Keratinocyte (primary cell): ENCODE results near the gene NUDC. TPM values are rescaled to one million over a fixed set of nuclear protein-coding genes. Genes with fewer than 3 reads are reported as not detected.

Experiments used
- DNase-seq: peaks from one replicate; pipeline ENCODE4 v3.0.0-alpha.2; 2011; ENCODE audit warnings: low read depth, missing footprints, low spot score
- FAIRE-seq: peaks from 2 replicates; lab custom pipeline; 2011; peaks lifted over from hg19 to GRCh38; lab: Jason Lieb, UNC
- H2AFZ ChIP-seq: 2 replicates; pipeline ENCODE4 v1.6.0; 2012; ENCODE audit warnings: low read length, control low read depth, inconsistent platforms; ENCODE audit not compliant: control insufficient read depth
- H3K27ac ChIP-seq: 2 replicates; pipeline ENCODE4 v1.5.1; 2011; ENCODE audit warnings: low read length; ENCODE audit not compliant: control insufficient read depth, insufficient read depth
- H3K27me3 ChIP-seq: 3 replicates; pipeline ENCODE4 v1.6.0; 2011; ENCODE audit warnings: low read length; ENCODE audit not compliant: control insufficient read depth, insufficient read depth; ENCODE audit errors: extremely low read depth
- H3K36me3 ChIP-seq, 2 experiments: 2 replicates in 1 of 2; 3 replicates in 1 of 2; pipeline ENCODE4 v1.5.1; 2011; ENCODE audit warnings: low read length in 2 of 2, mild to moderate bottlenecking in 1 of 2; ENCODE audit not compliant: control insufficient read depth in 2 of 2, insufficient read depth in 2 of 2; ENCODE audit errors: extremely low read depth in 1 of 2
- H3K4me1 ChIP-seq: 3 replicates; pipeline ENCODE4 v1.5.1; 2011; ENCODE audit warnings: low read length; ENCODE audit not compliant: control insufficient read depth, insufficient read depth; ENCODE audit errors: extremely low read depth
- H3K4me2 ChIP-seq: 3 replicates; pipeline ENCODE4 v1.6.0; 2011; ENCODE audit warnings: low read depth, low read length; ENCODE audit not compliant: control insufficient read depth, insufficient read depth; ENCODE audit errors: extremely low read depth
- H3K4me3 ChIP-seq, 3 experiments: fragments of 200-600 bp in 1 of 3; sonication (generic) in 1 of 3; 2 replicates in 2 of 3; 3 replicates in 1 of 3; pipeline ENCODE4 v1.5.1; 2011 to 2016; ENCODE audit warnings: low read length in 3 of 3, mild to moderate bottlenecking in 3 of 3, control low read depth in 2 of 3, inconsistent platforms in 1 of 3, low read depth in 1 of 3, mixed read lengths in 1 of 3, mixed run types in 1 of 3, moderate library complexity in 1 of 3; ENCODE audit not compliant: control insufficient read depth in 2 of 3, insufficient read depth in 2 of 3; ENCODE audit errors: extremely low read depth in 1 of 3
- H3K79me2 ChIP-seq: 2 replicates; pipeline ENCODE4 v1.6.0; 2012; ENCODE audit warnings: low read length; ENCODE audit not compliant: control insufficient read depth, insufficient read depth
- H3K9ac ChIP-seq: 3 replicates; pipeline ENCODE4 v1.6.0; 2011; ENCODE audit warnings: low read length; ENCODE audit not compliant: control insufficient read depth, insufficient read depth; ENCODE audit errors: extremely low read depth
- H3K9me1 ChIP-seq: 3 replicates; pipeline ENCODE4 v1.6.0; 2011; ENCODE audit warnings: low read length; ENCODE audit not compliant: control insufficient read depth, insufficient read depth; ENCODE audit errors: extremely low read depth
- H3K9me3 ChIP-seq: 2 replicates; pipeline ENCODE4 v1.5.1; 2012; ENCODE audit warnings: low read depth, low read length; ENCODE audit not compliant: control insufficient read depth
- H4K20me1 ChIP-seq: 3 replicates; pipeline ENCODE4 v1.6.0; 2011; ENCODE audit warnings: low read length; ENCODE audit not compliant: control insufficient read depth, insufficient read depth; ENCODE audit errors: extremely low read depth
- CTCF ChIP-seq, 3 experiments: IDR thresholded peaks in 1 of 3; conservative IDR thresholded peaks in 1 of 3; optimal IDR thresholded peaks in 1 of 3; 2 replicates in 2 of 3; 3 replicates in 1 of 3; pipeline versions ENCODE3 to v1.5.1; 2011; ENCODE audit warnings: low read length in 3 of 3, mild to moderate bottlenecking in 3 of 3, moderate library complexity in 2 of 3, control low read depth in 1 of 3, inconsistent platforms in 1 of 3; ENCODE audit not compliant: insufficient read depth in 2 of 3; ENCODE audit errors: extremely low read depth in 1 of 3
- EZH2 ChIP-seq: IDR thresholded peaks from one replicate; pipeline ENCODE4 v1.6.1; 2012; ENCODE audit warnings: inconsistent platforms, mild to moderate bottlenecking, low read length, moderate library complexity
- dilution Hi-C: fragments of 300-500 bp; cut with MboI; formaldehyde crosslinking; loops from one replicate; pipeline ENCODE4 v1.7.0; 2020; ENCODE audit warnings: low sequenced_read_pairs; ENCODE audit not compliant: extremely low pct_ligation_motif_present
- polyA plus RNA-seq, 5 experiments: library from polyadenylated mRNA; depleted of rRNA in 3 of 5; stranded (reverse) in 3 of 5; stranded (forward) in 1 of 5; unstranded in 1 of 5; fragments of >200 nt; gene quantifications; 1 replicate in 1 of 5; 2 replicates in 3 of 5; 3 replicates in 1 of 5; pipeline versions ENCODE4 v1.2.1 to v1.2.3, GENCODE V29; 2011 to 2012; ENCODE audit warnings: missing spikeins in 2 of 5, low read depth in 1 of 5, low replicate concordance in 1 of 5

NUDC gene
- polyA plus RNA-seq, 1 donor (not counting 4 experiments of a cell fraction or from before 2014, with no cell fraction given) = 57.3 TPM

- DNase-seq (no peak), FAIRE-seq (no peak)
- Histone ChIP-seq H4K20me1 (no peaks in the 10 kb centered on the region), H3K4me2 (peak overlapping the region; percentile 49), H3K9ac (peak overlapping the region; percentile 20), H3K79me2 (peaks cover 29% of the 10 kb centered on the region), H3K27me3 (no peaks in the 10 kb centered on the region), H3K4me1 (peaks cover 33% of the 10 kb centered on the region), H3K9me3 (no peaks in the 10 kb centered on the region), H3K9me1 (peaks cover 4% of the 10 kb centered on the region), H3K4me3 (no peak overlapping the region), H3K36me3 (peaks cover 3 to 8% of the 10 kb centered on the region in 2 experiments), H3K27ac (peak overlapping the region; percentile 46), H2AFZ (no peak overlapping the region)
- TF ChIP-seq EZH2 (no peak), CTCF (optimal IDR thresholded peaks at IDR 0.05 in 1 of 3, IDR thresholded peaks at IDR 0.05 in 1 of 3, conservative IDR thresholded peaks at IDR 0.05 in 1 of 3; ENCODE audit: extremely low read depth in 1 of 3, insufficient read depth in 2 of 3, low read length in 3 of 3) (no peak)
- dilution Hi-C loops = no loop called here
Observed at GRCh38 chr1:26991310-26992116, 70.0 kb downstream of the NUDC start.

GRCh38 chr1:26993237-26994019 is 71.9 kb downstream of the NUDC start, which contains the start of gene TRNP1:
Gene TRNP1, plus strand, starts transcription at chr1:26993692. Its CDS starts 95 bp downstream, at chr1:26993787.
- Histone ChIP-seq H3K9me1 (peaks cover 6% of the 10 kb centered on the region), H3K4me1 (peaks cover 52% of the 10 kb centered on the region), H3K4me2 (peak within 1 kb of the TSS; percentile 98), H3K4me3 (peak within 1 kb of the TSS; percentile 80 to 83 (median 82)), H4K20me1 (no peaks in the 10 kb centered on the region), H3K9me3 (no peaks in the 10 kb centered on the region), H3K9ac (peak within 1 kb of the TSS; percentile 91), H2AFZ (peak within 1 kb of the TSS; percentile 87), H3K27me3 (no peaks in the 10 kb centered on the region), H3K79me2 (peaks cover 33% of the 10 kb centered on the region), H3K36me3 (peaks cover 4 to 13% of the 10 kb centered on the region in 2 experiments), H3K27ac (peak within 1 kb of the TSS; percentile 99)
- dilution Hi-C loops = no loop called here
- TF ChIP-seq EZH2 (no peak), CTCF (optimal IDR thresholded peaks at IDR 0.05 in 1 of 3, IDR thresholded peaks at IDR 0.05 in 1 of 3, conservative IDR thresholded peaks at IDR 0.05 in 1 of 3; ENCODE audit: extremely low read depth in 1 of 3, insufficient read depth in 2 of 3, low read length in 3 of 3) (peak in 1 of 3 experiments; percentile 10)
- FAIRE-seq = peak; percentile 39
- DNase-seq = no peak
